ENCODE data around the gene RAC2.
A peak's percentile ranks its signal among the peaks of the same experiment; 100 is the strongest.
"Not testable (repeated sequence)": the region's sequence is repeated elsewhere in the genome, so short reads cannot be mapped to it uniquely, and the experiment has no call there.

The RAC2 gene

GRCh38 chr22:37201443-37201820 is 42.6 kb downstream of the RAC2 start:
- not testable (repeated sequence) for DNase-seq

- DNase-seq = no peak
Measured at GRCh38 chr22:37199760-37200108, 44.3 kb downstream of the RAC2 start.

- peak; percentile 89 for DNase-seq
Measured at GRCh38 chr22:37199103-37199759, 44.8 kb downstream of the RAC2 start.

GRCh38 chr22:37198258-37199102 is 45.6 kb downstream of the RAC2 start:
- DNase-seq = peak; percentile 53

- DNase-seq = peak; percentile 86
Measured at GRCh38 chr22:37197451-37198257, 46.4 kb downstream of the RAC2 start.

- DNase-seq = peak; percentile 55
Measured at GRCh38 chr22:37196539-37197450, 47.3 kb downstream of the RAC2 start.

- DNase-seq = no peak
Measured at GRCh38 chr22:37195921-37196320, 48.1 kb downstream of the RAC2 start.

GRCh38 chr22:37194750-37195149 is 49.3 kb downstream of the RAC2 start:
- DNase-seq = no peak

- DNase-seq = peak; percentile 68
Measured at GRCh38 chr22:37193629-37194191, 50.4 kb downstream of the RAC2 start.

- no peak for DNase-seq
Measured at GRCh38 chr22:37192741-37193140, 51.3 kb downstream of the RAC2 start.

GRCh38 chr22:37192204-37192603 is 51.9 kb downstream of the RAC2 start:
- no peak for DNase-seq

GRCh38 chr22:37190262-37190780 is 53.7 kb downstream of the RAC2 start:
- DNase-seq = no peak

- no peak for DNase-seq
Measured at GRCh38 chr22:37188901-37189466, 55.1 kb downstream of the RAC2 start.

GRCh38 chr22:37187891-37188761 is 55.9 kb downstream of the RAC2 start, which contains the start of gene C1QTNF6:
TSS of gene C1QTNF6 (minus strand) at chr22:37188247. CDS start at chr22:37188213, 34 bp downstream.
- DNase-seq = peak; percentile 58

- DNase-seq = peak; percentile 58
Measured at GRCh38 chr22:37187552-37187890, 56.5 kb downstream of the RAC2 start.

GRCh38 chr22:37186997-37187522 is 57.0 kb downstream of the RAC2 start:
- no peak for DNase-seq

GRCh38 chr22:37186228-37186996 is 57.7 kb downstream of the RAC2 start:
- DNase-seq = peak; percentile 62

- no peak for DNase-seq
Measured at GRCh38 chr22:37185646-37186227, 58.3 kb downstream of the RAC2 start.
